DOHH2 (cell line): Measurements from ENCODE around the gene RBFOX2.
"Not testable (repeated sequence)": the region's sequence is repeated elsewhere in the genome, so short reads cannot be mapped to it uniquely, and the experiment has no call there.

ENCODE experiments used
- H3F3A ChIP-seq: fragments of 200-600 bp; sonication (generic), shearing (Covaris generic); 2 replicates; pipeline ENCODE4 v1.6.0; 2016; ENCODE audit warnings: antibody characterized with exemption, mild to moderate bottlenecking; ENCODE audit not compliant: control insufficient read depth, insufficient read depth
- H3K27ac ChIP-seq: fragments of 200-600 bp; sonication (generic); 2 replicates; pipeline ENCODE4 v1.5.1; 2014; ENCODE audit warnings: low read depth, mild to moderate bottlenecking, low read length, moderate library complexity
- H3K27me3 ChIP-seq: fragments of 200-600 bp; sonication (generic); 2 replicates; pipeline ENCODE4 v1.6.1; 2014; ENCODE audit warnings: mild to moderate bottlenecking, low read length, mixed read lengths; ENCODE audit not compliant: control insufficient read depth
- H3K36me3 ChIP-seq: fragments of 200-600 bp; sonication (generic); 2 replicates; pipeline ENCODE4 v1.6.1; 2014; ENCODE audit warnings: mild to moderate bottlenecking, low read length, moderate library complexity, mixed read lengths; ENCODE audit not compliant: control insufficient read depth
- H3K4me1 ChIP-seq: fragments of 200-600 bp; sonication (generic); 2 replicates; pipeline ENCODE4 v1.6.1; 2014; ENCODE audit warnings: mild to moderate bottlenecking, low read length, mixed read lengths; ENCODE audit not compliant: control insufficient read depth
- H3K4me2 ChIP-seq: fragments of 200-600 bp; sonication (generic); 2 replicates; pipeline ENCODE4 v1.6.0; 2014; ENCODE audit warnings: mild to moderate bottlenecking, low read length, moderate library complexity
- H3K4me3 ChIP-seq: fragments of 200-600 bp; sonication (generic); 2 replicates; pipeline ENCODE4 v1.5.1; 2014; ENCODE audit warnings: mild to moderate bottlenecking, low read length, mixed read lengths
- H3K79me2 ChIP-seq: fragments of 200-600 bp; sonication (generic); 2 replicates; pipeline ENCODE4 v1.6.1; 2014; ENCODE audit warnings: mild to moderate bottlenecking, low read length, mixed read lengths; ENCODE audit not compliant: control insufficient read depth
- H3K9me2 ChIP-seq: fragments of 200-600 bp; sonication (generic); replicated peaks from 2 replicates; pipeline ENCODE4 v1.6.1; 2014; ENCODE audit warnings: mild to moderate bottlenecking, low read length, mixed read lengths; ENCODE audit not compliant: control insufficient read depth
- H3K9me3 ChIP-seq: fragments of 200-600 bp; sonication (generic); 2 replicates; pipeline ENCODE4 v1.6.1; 2014; ENCODE audit warnings: antibody characterized with exemption, low read length, mixed read lengths; ENCODE audit not compliant: control insufficient read depth, insufficient read depth
- H4K20me1 ChIP-seq: fragments of 200-600 bp; sonication (generic); 2 replicates; pipeline ENCODE4 v1.6.0; 2014; ENCODE audit warnings: low read depth, mild to moderate bottlenecking, antibody characterized with exemption, low read length, moderate library complexity; ENCODE audit not compliant: control insufficient read depth, insufficient read depth
- CTCF ChIP-seq: fragments of 200-600 bp; sonication (generic); IDR thresholded peaks from one replicate; pipeline ENCODE4 v1.5.1; 2014; ENCODE audit warnings: antibody characterized with exemption, mild to moderate bottlenecking, low read depth, low read length; ENCODE audit not compliant: poor library complexity, severe bottlenecking
- EZH2phosphoT487 ChIP-seq: fragments of 200-600 bp; sonication (generic); IDR thresholded peaks from 2 replicates; pipeline ENCODE4 v1.6.1; 2017; ENCODE audit warnings: borderline replicate concordance, mild to moderate bottlenecking, antibody characterized with exemption, low read length, moderate library complexity, mixed read lengths

Gene RBFOX2

GRCh38 chr22:35703861-35704584 is 324.6 kb downstream of the RBFOX2 start:
- Histone ChIP-seq H3K79me2 (no peaks in the 10 kb centered on the region), H3K9me2 (no peaks in the 10 kb centered on the region), H3K36me3 (no peaks in the 10 kb centered on the region), H3K4me2 (no peak overlapping the region), H4K20me1 (no peaks in the 10 kb centered on the region), H3K9me3 (no peaks in the 10 kb centered on the region), H3F3A (no peaks in the 10 kb centered on the region), H3K4me1 (no peaks in the 10 kb centered on the region), H3K27ac (no peak overlapping the region), H3K27me3 (no peaks in the 10 kb centered on the region), H3K4me3 (no peak overlapping the region)
- TF ChIP-seq CTCF (no peak), EZH2phosphoT487 (no peak)

GRCh38 chr22:35699852-35700251 is 328.8 kb downstream of the RBFOX2 start:
- not testable (repeated sequence) for H3K4me3 ChIP-seq, H3K27ac ChIP-seq, H3K27me3 ChIP-seq, H3K9me2 ChIP-seq, H3K4me1 ChIP-seq, H3F3A ChIP-seq, H3K36me3 ChIP-seq, H3K79me2 ChIP-seq, H3K4me2 ChIP-seq, H4K20me1 ChIP-seq, H3K9me3 ChIP-seq

GRCh38 chr22:35697142-35697541 is 331.5 kb downstream of the RBFOX2 start:
- no peaks in the 10 kb centered on the region for H3K9me2 ChIP-seq
- H3F3A ChIP-seq = no peaks in the 10 kb centered on the region
- no peaks in the 10 kb centered on the region for H3K79me2 ChIP-seq
- TF ChIP-seq CTCF = no peak
- no peak for TF ChIP-seq EZH2phosphoT487
- no peaks in the 10 kb centered on the region for H4K20me1 ChIP-seq
- H3K27me3 ChIP-seq = no peaks in the 10 kb centered on the region
- no peaks in the 10 kb centered on the region for H3K9me3 ChIP-seq
- H3K36me3 ChIP-seq = no peaks in the 10 kb centered on the region
- H3K4me3 ChIP-seq = no peak overlapping the region
- H3K4me2 ChIP-seq = no peak overlapping the region
- no peak overlapping the region for H3K27ac ChIP-seq
- H3K4me1 ChIP-seq = no peaks in the 10 kb centered on the region

GRCh38 chr22:35695202-35695601 is 333.4 kb downstream of the RBFOX2 start:
- Histone ChIP-seq H3K4me3 (no peak overlapping the region), H3K27me3 (no peaks in the 10 kb centered on the region), H4K20me1 (no peaks in the 10 kb centered on the region), H3F3A (no peaks in the 10 kb centered on the region), H3K4me1 (peaks cover 8% of the 10 kb centered on the region), H3K36me3 (no peaks in the 10 kb centered on the region), H3K27ac (no peak overlapping the region), H3K79me2 (no peaks in the 10 kb centered on the region), H3K9me3 (no peaks in the 10 kb centered on the region), H3K4me2 (no peak overlapping the region), H3K9me2 (no peaks in the 10 kb centered on the region)
- no peak for TF ChIP-seq CTCF
- TF ChIP-seq EZH2phosphoT487 = no peak
